GM13977 (cell line): ENCODE data around the gene PEX11A.
A peak's percentile ranks its signal among the peaks of the same experiment; 100 is the strongest.

Experiments
- DNase-seq: peaks from one replicate; pipeline ENCODE4 v3.0.0; 2012; ENCODE audit warnings: low spot score
- CTCF ChIP-seq: IDR thresholded peaks from 2 replicates; pipeline ENCODE4 v1.5.1; 2012; ENCODE audit warnings: mild to moderate bottlenecking, control low read depth; ENCODE audit not compliant: insufficient read depth; ENCODE audit errors: extremely low read depth, missing control alignments
- in situ Hi-C: fragments of 300-500 bp; cut with MboI; formaldehyde crosslinking; loops from one replicate; pipeline ENCODE4 v1.12.0; 2022; ENCODE audit warnings: low sequenced_read_pairs, low pct_unique_long_range_greater_than_20kb, mixed read lengths, inconsistent platforms; ENCODE audit not compliant: unreplicated experiment

The PEX11A gene

GRCh38 chr15:89666858-89667705 lies 23.5 kb downstream of the PEX11A start:
- DNase-seq: no peak
- in situ Hi-C loops: no loop called here
- no peak for TF ChIP-seq CTCF

GRCh38 chr15:89666184-89666857 lies 24.2 kb downstream of the PEX11A start:
- in situ Hi-C loops: no loop called here
- no peak for DNase-seq
- TF ChIP-seq CTCF: no peak

GRCh38 chr15:89665449-89666181 lies 24.9 kb downstream of the PEX11A start:
- DNase-seq: peak; percentile 78
- in situ Hi-C loops: no loop called here
- no peak for TF ChIP-seq CTCF

GRCh38 chr15:89664441-89665350 lies 25.9 kb downstream of the PEX11A start:
- no peak for TF ChIP-seq CTCF
- in situ Hi-C loops: no loop called here
- no peak for DNase-seq

GRCh38 chr15:89662893-89663626 lies 27.5 kb downstream of the PEX11A start:
- in situ Hi-C loops: no loop called here
- TF ChIP-seq CTCF: no peak
- DNase-seq: no peak

- no peak for TF ChIP-seq CTCF
- in situ Hi-C loops: no loop called here
Measured at GRCh38 chr15:89660556-89660955, 30.0 kb downstream of the PEX11A start.

More at GRCh38 chr15:89660556-89660955, 30.0 kb downstream of the PEX11A start:
- no peak for DNase-seq
